Suppressor macrophage treated with lipopolysaccharide for 4 hours (primary cell): ENCODE data around the gene DPH6.
"Not testable (repeated sequence)": the region's sequence is repeated elsewhere in the genome, so short reads cannot be mapped to it uniquely, and the experiment has no call there.

ENCODE experiments used
- DNase-seq: peaks from one replicate; pipeline ENCODE4 v3.0.0-alpha.2; 2020

DPH6 gene

GRCh38 chr15:35427496-35427895 lies 118.5 kb downstream of the DPH6 start:
- DNase-seq, result no peak

GRCh38 chr15:35427091-35427490 lies 118.9 kb downstream of the DPH6 start:
- no peak for DNase-seq

GRCh38 chr15:35410775-35411174 lies 135.2 kb downstream of the DPH6 start:
- DNase-seq, result no peak

GRCh38 chr15:35399901-35400300 lies 146.1 kb downstream of the DPH6 start:
- DNase-seq, result no peak

- no peak for DNase-seq
Observed at GRCh38 chr15:35397027-35397426, 148.9 kb downstream of the DPH6 start.

GRCh38 chr15:35394416-35394815 lies 151.5 kb downstream of the DPH6 start:
- no peak for DNase-seq

- no peak for DNase-seq
Observed at GRCh38 chr15:35393398-35393797, 152.6 kb downstream of the DPH6 start.

- not testable (repeated sequence) for DNase-seq
Observed at GRCh38 chr15:35391408-35391984, 154.5 kb downstream of the DPH6 start.

- no peak for DNase-seq
Observed at GRCh38 chr15:35383506-35383905, 162.5 kb downstream of the DPH6 start.

GRCh38 chr15:35381328-35381727 lies 164.6 kb downstream of the DPH6 start:
- DNase-seq, result no peak

- no peak for DNase-seq
Observed at GRCh38 chr15:35379972-35380371, 166.0 kb downstream of the DPH6 start.

- not testable (repeated sequence) for DNase-seq
Observed at GRCh38 chr15:35378454-35378853, 167.5 kb downstream of the DPH6 start.

GRCh38 chr15:35376707-35377106 lies 169.3 kb downstream of the DPH6 start:
- DNase-seq, result no peak

- DNase-seq, result no peak
Observed at GRCh38 chr15:35374661-35375060, 171.3 kb downstream of the DPH6 start.

GRCh38 chr15:35362195-35362829 lies 183.7 kb downstream of the DPH6 start:
- no peak for DNase-seq

GRCh38 chr15:35358824-35359223 lies 187.1 kb downstream of the DPH6 start:
- DNase-seq, result no peak

GRCh38 chr15:35351059-35351458 lies 194.9 kb downstream of the DPH6 start:
- DNase-seq, result no peak

GRCh38 chr15:35349916-35350315 lies 196.0 kb downstream of the DPH6 start:
- no peak for DNase-seq

- DNase-seq, result no peak
Observed at GRCh38 chr15:35330916-35331315, 215.0 kb downstream of the DPH6 start.

GRCh38 chr15:35330048-35330695 lies 215.8 kb downstream of the DPH6 start:
- no peak for DNase-seq

GRCh38 chr15:35329521-35329961 lies 216.4 kb downstream of the DPH6 start:
- DNase-seq, result no peak

GRCh38 chr15:35328836-35329235 lies 217.1 kb downstream of the DPH6 start:
- DNase-seq, result not testable (repeated sequence)

- no peak for DNase-seq
Observed at GRCh38 chr15:35327789-35328188, 218.2 kb downstream of the DPH6 start.

- DNase-seq, result no peak
Observed at GRCh38 chr15:35325374-35325941, 220.5 kb downstream of the DPH6 start.
